HL-60 (cell line): ENCODE results near the gene LAS1L.
"Not testable (repeated sequence)": the region's sequence is repeated elsewhere in the genome, so short reads cannot be mapped to it uniquely, and the experiment has no call there.

Experiments
- DNase-seq, 2 experiments: peaks; one replicate each; pipeline ENCODE4 v3.0.0-alpha.2; 2010 to 2020; ENCODE audit warnings: low read depth in 1 of 2, low spot score in 1 of 2
- H3K27ac ChIP-seq: fragments of 250-450 bp; sonication (Bioruptor Pico); replicated peaks from 2 replicates; pipeline ENCODE4 v1.5.1; 2020; ENCODE audit warnings: mild to moderate bottlenecking, moderate library complexity
- H3K27me3 ChIP-seq: fragments of 250-450 bp; sonication (Bioruptor Pico); 2 replicates; pipeline ENCODE4 v1.5.1; 2021; ENCODE audit warnings: mild to moderate bottlenecking, moderate library complexity; ENCODE audit not compliant: insufficient read depth, poor library complexity, severe bottlenecking
- H3K4me3 ChIP-seq: replicated peaks from 2 replicates; pipeline ENCODE4 v1.5.1; 2011; ENCODE audit warnings: mild to moderate bottlenecking, control low read depth, low read length; ENCODE audit not compliant: insufficient read depth
- GABPA ChIP-seq: IDR thresholded peaks from 2 replicates; pipeline ENCODE4 v1.6.1; 2012; ENCODE audit warnings: low read depth
- POLR2AphosphoS5 ChIP-seq: IDR thresholded peaks from 2 replicates; pipeline ENCODE4 v1.6.1; 2012; ENCODE audit warnings: low read depth
- SPI1 ChIP-seq: IDR thresholded peaks from 2 replicates; pipeline ENCODE4 v1.6.1; 2012; ENCODE audit warnings: low read depth, mild to moderate bottlenecking, borderline replicate concordance
- TF ChIP-seq, protein P1 (sequence below): IDR thresholded peaks from one replicate; pipeline ENCODE4 v1.5.1; 2011; ENCODE audit warnings: low read length, control low read depth, inconsistent platforms; ENCODE audit not compliant: insufficient read depth
- TF ChIP-seq, protein P2 (sequence below): IDR thresholded peaks from 2 replicates; pipeline ENCODE4 v1.6.1; 2012; ENCODE audit warnings: low read depth; ENCODE audit not compliant: insufficient replicate concordance

The LAS1L gene

DNA sequence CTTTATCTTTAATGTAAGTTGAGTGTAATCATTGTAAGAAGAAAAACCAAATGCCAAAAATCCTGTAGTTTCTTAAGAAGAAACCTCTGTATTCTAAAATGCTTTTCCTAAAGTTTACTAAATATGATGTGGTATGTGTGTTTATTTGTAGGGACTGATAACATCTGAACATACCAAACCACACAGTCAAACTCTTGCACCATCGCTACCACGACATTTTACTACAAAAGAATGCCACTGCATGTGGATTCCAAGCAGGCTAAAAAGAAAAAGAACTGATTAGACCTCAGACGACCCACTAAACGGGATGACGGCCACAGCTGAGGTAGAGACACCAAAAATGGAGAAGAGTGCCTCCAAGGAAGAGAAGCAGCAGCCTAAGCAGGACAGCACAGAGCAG lies 46.1 kb downstream of the LAS1L start:
- Histone ChIP-seq H3K27me3 (no peaks in the 10 kb centered on the region), H3K27ac (no peak overlapping the region), H3K4me3 (no peak overlapping the region)
- no peak for DNase-seq
- TF ChIP-seq POLR2AphosphoS5 (no peak), SPI1 (no peak), GABPA (no peak)
- TF ChIP-seq, protein P1, sequence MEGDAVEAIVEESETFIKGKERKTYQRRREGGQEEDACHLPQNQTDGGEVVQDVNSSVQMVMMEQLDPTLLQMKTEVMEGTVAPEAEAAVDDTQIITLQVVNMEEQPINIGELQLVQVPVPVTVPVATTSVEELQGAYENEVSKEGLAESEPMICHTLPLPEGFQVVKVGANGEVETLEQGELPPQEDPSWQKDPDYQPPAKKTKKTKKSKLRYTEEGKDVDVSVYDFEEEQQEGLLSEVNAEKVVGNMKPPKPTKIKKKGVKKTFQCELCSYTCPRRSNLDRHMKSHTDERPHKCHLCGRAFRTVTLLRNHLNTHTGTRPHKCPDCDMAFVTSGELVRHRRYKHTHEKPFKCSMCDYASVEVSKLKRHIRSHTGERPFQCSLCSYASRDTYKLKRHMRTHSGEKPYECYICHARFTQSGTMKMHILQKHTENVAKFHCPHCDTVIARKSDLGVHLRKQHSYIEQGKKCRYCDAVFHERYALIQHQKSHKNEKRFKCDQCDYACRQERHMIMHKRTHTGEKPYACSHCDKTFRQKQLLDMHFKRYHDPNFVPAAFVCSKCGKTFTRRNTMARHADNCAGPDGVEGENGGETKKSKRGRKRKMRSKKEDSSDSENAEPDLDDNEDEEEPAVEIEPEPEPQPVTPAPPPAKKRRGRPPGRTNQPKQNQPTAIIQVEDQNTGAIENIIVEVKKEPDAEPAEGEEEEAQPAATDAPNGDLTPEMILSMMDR, result no peak
- TF ChIP-seq, protein P2, sequence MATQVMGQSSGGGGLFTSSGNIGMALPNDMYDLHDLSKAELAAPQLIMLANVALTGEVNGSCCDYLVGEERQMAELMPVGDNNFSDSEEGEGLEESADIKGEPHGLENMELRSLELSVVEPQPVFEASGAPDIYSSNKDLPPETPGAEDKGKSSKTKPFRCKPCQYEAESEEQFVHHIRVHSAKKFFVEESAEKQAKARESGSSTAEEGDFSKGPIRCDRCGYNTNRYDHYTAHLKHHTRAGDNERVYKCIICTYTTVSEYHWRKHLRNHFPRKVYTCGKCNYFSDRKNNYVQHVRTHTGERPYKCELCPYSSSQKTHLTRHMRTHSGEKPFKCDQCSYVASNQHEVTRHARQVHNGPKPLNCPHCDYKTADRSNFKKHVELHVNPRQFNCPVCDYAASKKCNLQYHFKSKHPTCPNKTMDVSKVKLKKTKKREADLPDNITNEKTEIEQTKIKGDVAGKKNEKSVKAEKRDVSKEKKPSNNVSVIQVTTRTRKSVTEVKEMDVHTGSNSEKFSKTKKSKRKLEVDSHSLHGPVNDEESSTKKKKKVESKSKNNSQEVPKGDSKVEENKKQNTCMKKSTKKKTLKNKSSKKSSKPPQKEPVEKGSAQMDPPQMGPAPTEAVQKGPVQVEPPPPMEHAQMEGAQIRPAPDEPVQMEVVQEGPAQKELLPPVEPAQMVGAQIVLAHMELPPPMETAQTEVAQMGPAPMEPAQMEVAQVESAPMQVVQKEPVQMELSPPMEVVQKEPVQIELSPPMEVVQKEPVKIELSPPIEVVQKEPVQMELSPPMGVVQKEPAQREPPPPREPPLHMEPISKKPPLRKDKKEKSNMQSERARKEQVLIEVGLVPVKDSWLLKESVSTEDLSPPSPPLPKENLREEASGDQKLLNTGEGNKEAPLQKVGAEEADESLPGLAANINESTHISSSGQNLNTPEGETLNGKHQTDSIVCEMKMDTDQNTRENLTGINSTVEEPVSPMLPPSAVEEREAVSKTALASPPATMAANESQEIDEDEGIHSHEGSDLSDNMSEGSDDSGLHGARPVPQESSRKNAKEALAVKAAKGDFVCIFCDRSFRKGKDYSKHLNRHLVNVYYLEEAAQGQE, result no peak

DNA sequence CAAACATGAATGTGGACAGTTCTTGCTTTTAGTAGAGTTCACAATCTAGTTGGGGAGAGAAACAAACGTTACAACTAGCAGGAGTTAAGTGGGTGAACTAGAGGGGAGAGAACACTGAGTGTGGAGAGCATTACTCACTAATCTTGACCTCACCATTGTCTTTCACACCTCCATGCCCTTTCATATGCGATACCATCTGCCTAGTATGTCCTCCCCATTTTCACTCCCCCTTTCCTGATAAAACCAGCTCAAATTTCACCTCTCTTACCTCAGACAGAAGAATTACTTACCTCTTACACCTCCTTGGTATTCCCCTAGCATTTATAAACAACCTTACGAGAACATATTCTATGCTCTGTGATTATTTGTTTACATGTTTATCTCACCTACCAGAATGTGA lies 53.6 kb downstream of the LAS1L start:
- Histone ChIP-seq H3K27me3 (no peaks in the 10 kb centered on the region), H3K4me3 (no peak overlapping the region), H3K27ac (no peak overlapping the region)
- DNase-seq, result no peak
- TF ChIP-seq POLR2AphosphoS5 (no peak), GABPA (no peak), SPI1 (no peak)
- TF ChIP-seq, protein P1, result no peak
- TF ChIP-seq, protein P2, result no peak

DNA sequence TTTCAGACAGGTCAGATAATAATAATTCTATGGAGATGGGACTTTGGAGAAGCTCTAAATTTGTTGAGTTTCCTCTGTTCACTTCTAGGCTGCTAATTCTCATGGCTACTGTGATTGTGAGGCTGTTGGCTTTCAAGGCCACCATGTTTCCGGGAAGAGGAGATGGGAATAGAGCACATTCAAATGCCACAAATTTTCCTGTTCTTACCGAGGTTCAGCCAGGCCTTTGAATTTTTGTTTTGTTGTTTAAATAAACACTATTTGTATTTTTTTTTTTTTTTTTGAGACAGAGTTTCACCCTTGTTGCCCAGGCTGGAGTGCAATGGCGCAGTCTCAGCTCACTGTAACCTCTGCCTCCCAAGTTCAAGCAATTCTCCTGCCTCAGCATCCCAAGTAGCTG lies 55.5 kb downstream of the LAS1L start:
- not testable (repeated sequence) for H3K4me3 ChIP-seq, DNase-seq, H3K27me3 ChIP-seq, H3K27ac ChIP-seq

DNA sequence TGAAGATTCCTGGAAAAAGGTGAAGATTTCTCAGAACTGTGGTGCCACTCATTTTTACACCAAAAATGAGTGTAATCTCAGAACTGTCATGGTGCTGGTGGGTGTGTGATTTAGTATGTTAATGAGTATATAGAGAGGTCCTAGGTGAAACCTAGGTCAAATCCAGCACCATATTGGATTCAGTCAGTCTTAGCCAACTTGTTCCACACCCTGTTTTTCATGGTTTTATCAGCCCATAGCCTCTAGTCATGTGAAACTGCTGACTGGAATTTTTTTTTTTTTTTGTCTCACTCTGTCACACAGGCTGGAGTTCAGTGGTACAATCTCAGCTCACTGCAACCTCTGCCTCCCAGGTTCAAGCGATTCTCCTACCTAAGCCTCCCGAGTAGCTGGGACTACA lies 58.0 kb downstream of the LAS1L start:
- DNase-seq, result no peak
- Histone ChIP-seq H3K27me3 (no peaks in the 10 kb centered on the region), H3K27ac (no peak overlapping the region), H3K4me3 (no peak overlapping the region)
- TF ChIP-seq, protein P2, result no peak
- TF ChIP-seq, protein P1, result no peak
- TF ChIP-seq SPI1 (no peak), GABPA (no peak), POLR2AphosphoS5 (no peak)
